ENCODE data around the gene SPATA33.

SPATA33 gene

GRCh38 chr16:89657442-89658220 lies at the start of gene SPATA33, which contains the start of gene CHMP1A:
TSS of gene SPATA33 (plus strand) at chr16:89657836. CDS start at chr16:89657912, 76 bp downstream.
TSS of gene CHMP1A (minus strand) at chr16:89657708. CDS start at chr16:89657588, 120 bp downstream.
- peak within 1 kb of the TSS; percentile 85 for H3K4me3 ChIP-seq
- no peak for TF ChIP-seq CTCF (IDR thresholded peaks at IDR 0.05)
- peak; percentile 93 for DNase-seq (ENCODE audit: low spot score)
- peak within 1 kb of the TSS; percentile 64 to 86 for H3K27ac ChIP-seq

- no peak for DNase-seq (ENCODE audit: low spot score)
- Histone ChIP-seq H3K4me3 (no peak overlapping the region), H3K27ac (no peak overlapping the region)
- TF ChIP-seq CTCF (IDR thresholded peaks at IDR 0.05): no peak
Observed at GRCh38 chr16:89607937-89608740, 49.5 kb upstream of the SPATA33 start.

- no peak for TF ChIP-seq CTCF (IDR thresholded peaks at IDR 0.05)
- Histone ChIP-seq H3K27ac (no peak overlapping the region), H3K4me3 (no peak overlapping the region)
- DNase-seq (ENCODE audit: low spot score): no peak
Observed at GRCh38 chr16:89610108-89610453, 47.6 kb upstream of the SPATA33 start.

GRCh38 chr16:89612415-89613166 lies 45.0 kb upstream of the SPATA33 start:
- H3K27ac ChIP-seq: no peak overlapping the region
- no peak for TF ChIP-seq CTCF (IDR thresholded peaks at IDR 0.05)
- no peak for DNase-seq (ENCODE audit: low spot score)
- H3K4me3 ChIP-seq: no peak overlapping the region

GRCh38 chr16:89613231-89613953 lies 44.2 kb upstream of the SPATA33 start, which contains the start of gene DPEP1:
TSS of gene DPEP1 (plus strand) at chr16:89613642. CDS start at chr16:89630411, 16,769 bp downstream.
- H3K27ac ChIP-seq: no peak within 1 kb of the TSS
- no peak for TF ChIP-seq CTCF (IDR thresholded peaks at IDR 0.05)
- H3K4me3 ChIP-seq: no peak within 1 kb of the TSS
- no peak for DNase-seq (ENCODE audit: low spot score)

GRCh38 chr16:89613954-89614459 lies 43.6 kb upstream of the SPATA33 start:
- no peak for TF ChIP-seq CTCF (IDR thresholded peaks at IDR 0.05)
- H3K27ac ChIP-seq: no peak overlapping the region
- H3K4me3 ChIP-seq: no peak overlapping the region
- DNase-seq (ENCODE audit: low spot score): no peak
